ENCODE measurements around the gene ARHGEF40.

ARHGEF40 gene

GRCh38 chr14:21089271-21089670 is 19.2 kb downstream of the ARHGEF40 start:
- H3K4me3 ChIP-seq (replicated peaks in 1 of 2; ENCODE audit: low read depth in 2 of 2, low read length in 2 of 2): no peak overlapping the region
- TF ChIP-seq CTCF (IDR thresholded peaks at IDR 0.05; ENCODE audit: low read depth, low read length): no peak
- DNase-seq (ENCODE audit: low read depth in 2 of 2): no peak

DNA sequence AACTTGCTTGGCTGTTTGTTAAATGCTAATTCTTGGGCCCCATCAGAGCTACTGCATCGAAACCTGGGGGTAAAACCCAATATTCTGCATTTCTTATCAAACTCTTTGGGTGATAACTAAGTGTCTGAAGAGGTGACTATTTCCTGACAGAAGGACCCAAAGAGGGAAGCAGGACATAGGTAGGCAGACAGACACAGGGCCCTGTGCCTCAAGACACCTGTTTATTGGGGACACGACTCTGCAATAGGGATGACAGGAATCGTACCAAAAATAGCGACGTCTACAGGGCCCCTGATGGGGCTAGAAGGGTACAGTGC is 19.7 kb downstream of the ARHGEF40 start:
- TF ChIP-seq CTCF (IDR thresholded peaks at IDR 0.05; ENCODE audit: low read depth, low read length): no peak
- no peak for DNase-seq (ENCODE audit: low read depth in 2 of 2)
- H3K4me3 ChIP-seq (replicated peaks in 1 of 2; ENCODE audit: low read depth in 2 of 2, low read length in 2 of 2): no peak overlapping the region

DNA sequence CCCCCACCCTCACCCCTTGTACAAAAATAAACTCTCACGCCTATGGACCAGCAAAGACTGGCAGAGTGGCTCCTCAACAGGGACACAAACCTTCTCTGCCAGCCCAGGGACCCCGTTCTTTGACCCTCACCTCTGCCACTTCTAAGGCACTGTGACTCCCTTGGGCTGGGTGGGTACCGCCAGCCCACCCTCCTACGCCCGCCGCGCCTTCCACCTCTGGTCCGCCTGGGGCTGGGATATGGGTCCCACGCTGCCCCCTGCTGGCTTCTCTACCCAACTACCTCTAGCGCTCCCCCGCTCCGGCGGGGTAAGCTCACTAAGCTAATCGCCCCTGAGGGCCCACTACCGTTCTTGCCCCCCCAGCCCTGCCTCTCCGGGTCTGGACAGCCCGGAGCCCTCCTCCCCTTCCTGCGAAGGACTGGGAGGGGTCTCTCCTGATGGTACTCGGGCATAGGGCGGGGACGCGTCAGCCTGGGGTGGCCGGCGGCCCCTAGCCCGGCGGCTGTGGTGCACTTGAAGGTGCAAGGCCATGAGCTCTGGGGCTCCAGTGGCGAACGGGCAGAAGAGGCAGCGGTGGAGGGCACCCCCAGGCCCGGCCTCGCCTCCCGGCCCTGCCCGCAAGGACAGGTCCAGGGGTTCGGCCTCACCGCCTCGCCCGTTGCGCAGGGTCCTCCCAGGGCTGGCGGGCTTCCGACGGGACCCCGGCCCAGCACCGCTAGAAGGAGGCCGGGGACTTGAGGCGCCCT is 20.3 kb downstream of the ARHGEF40 start:
- peak in 1 of 2 donors; percentile 15 for DNase-seq (ENCODE audit: low read depth in 2 of 2)
- no peak overlapping the region for H3K4me3 ChIP-seq (replicated peaks in 1 of 2; ENCODE audit: low read depth in 2 of 2, low read length in 2 of 2)
- TF ChIP-seq CTCF (IDR thresholded peaks at IDR 0.05; ENCODE audit: low read depth, low read length): peak; percentile 53

DNA sequence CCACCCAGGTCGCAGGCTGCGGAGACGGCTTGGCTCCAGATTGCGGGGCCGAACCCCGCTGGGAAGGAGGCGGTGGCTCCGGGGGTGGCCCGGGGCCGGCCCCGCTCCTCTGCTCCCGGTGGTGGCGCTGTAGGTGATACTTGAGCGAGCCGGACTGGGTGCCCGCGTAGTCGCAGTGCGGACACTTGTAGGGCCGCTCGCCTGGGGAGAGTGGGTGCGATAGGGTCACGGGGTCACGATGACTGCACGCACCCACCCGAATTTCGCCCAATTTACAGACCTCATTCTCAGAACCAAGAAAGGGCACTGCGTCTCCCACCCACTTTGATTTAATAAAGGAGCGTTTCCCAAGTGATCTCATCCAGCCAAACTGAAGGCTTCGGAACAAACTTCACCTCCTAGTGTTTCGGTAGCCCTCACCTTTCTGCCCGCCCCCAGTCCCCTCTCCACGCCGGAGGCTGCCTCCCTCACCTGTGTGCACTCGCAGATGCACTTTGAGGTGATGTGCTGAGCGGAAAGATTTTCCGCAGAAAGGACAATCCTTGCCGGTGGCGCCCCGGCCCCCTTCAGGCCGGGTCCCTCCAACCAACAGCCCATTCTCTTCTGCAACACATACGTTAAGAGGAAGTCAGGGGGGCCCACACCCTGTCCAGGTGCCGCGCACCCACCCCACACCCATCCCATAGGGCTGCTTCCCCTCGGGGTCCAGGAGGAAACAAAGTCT is 21.0 kb downstream of the ARHGEF40 start:
- H3K4me3 ChIP-seq (replicated peaks in 1 of 2; ENCODE audit: low read depth in 2 of 2, low read length in 2 of 2): no peak overlapping the region
- no peak for TF ChIP-seq CTCF (IDR thresholded peaks at IDR 0.05; ENCODE audit: low read depth, low read length)
- no peak for DNase-seq (ENCODE audit: low read depth in 2 of 2)

GRCh38 chr14:21091821-21092272 is 21.7 kb downstream of the ARHGEF40 start:
- no peak overlapping the region for H3K4me3 ChIP-seq (replicated peaks in 1 of 2; ENCODE audit: low read depth in 2 of 2, low read length in 2 of 2)
- no peak for TF ChIP-seq CTCF (IDR thresholded peaks at IDR 0.05; ENCODE audit: low read depth, low read length)
- DNase-seq (ENCODE audit: low read depth in 2 of 2): no peak

GRCh38 chr14:21092273-21093011 is 22.3 kb downstream of the ARHGEF40 start:
- no peak overlapping the region for H3K4me3 ChIP-seq (replicated peaks in 1 of 2; ENCODE audit: low read depth in 2 of 2, low read length in 2 of 2)
- TF ChIP-seq CTCF (IDR thresholded peaks at IDR 0.05; ENCODE audit: low read depth, low read length): peak; percentile 100
- DNase-seq (ENCODE audit: low read depth in 2 of 2): peak; percentile 78 to 80
